PFSK-1 (cell line): ENCODE results near the gene CD27.

ENCODE experiments used
- FOXP2 ChIP-seq: optimal IDR thresholded peaks from 2 replicates; pipeline ENCODE3; 2011; ENCODE audit warnings: borderline replicate concordance, control low read depth, inconsistent platforms; ENCODE audit not compliant: insufficient read depth; ENCODE audit errors: extremely low read length, extremely low read depth
- POLR2AphosphoS5 ChIP-seq: IDR thresholded peaks from 2 replicates; pipeline ENCODE4 v1.6.1; 2012; ENCODE audit warnings: low read depth, mild to moderate bottlenecking, control low read depth, low read length, moderate library complexity
- SIN3A ChIP-seq: IDR thresholded peaks from 2 replicates; pipeline ENCODE4 v1.6.1; 2012; ENCODE audit warnings: mild to moderate bottlenecking, low read length, moderate library complexity, borderline replicate concordance; ENCODE audit not compliant: insufficient read depth
- TAF1 ChIP-seq: IDR thresholded peaks from 2 replicates; pipeline ENCODE4 v1.6.1; 2012; ENCODE audit warnings: low read length, control low read depth, borderline replicate concordance; ENCODE audit not compliant: insufficient read depth
- TF ChIP-seq, protein P1 (sequence below), 2 experiments: IDR thresholded peaks; 2 replicates each; pipeline versions ENCODE4 v1.6.1 to v1.8.0; 2011 to 2012; ENCODE audit warnings: low read depth in 2 of 2, low read length in 2 of 2, control low read depth in 1 of 2, inconsistent platforms in 1 of 2, mild to moderate bottlenecking in 1 of 2, moderate library complexity in 1 of 2; ENCODE audit not compliant: insufficient read depth in 1 of 2

DNA sequence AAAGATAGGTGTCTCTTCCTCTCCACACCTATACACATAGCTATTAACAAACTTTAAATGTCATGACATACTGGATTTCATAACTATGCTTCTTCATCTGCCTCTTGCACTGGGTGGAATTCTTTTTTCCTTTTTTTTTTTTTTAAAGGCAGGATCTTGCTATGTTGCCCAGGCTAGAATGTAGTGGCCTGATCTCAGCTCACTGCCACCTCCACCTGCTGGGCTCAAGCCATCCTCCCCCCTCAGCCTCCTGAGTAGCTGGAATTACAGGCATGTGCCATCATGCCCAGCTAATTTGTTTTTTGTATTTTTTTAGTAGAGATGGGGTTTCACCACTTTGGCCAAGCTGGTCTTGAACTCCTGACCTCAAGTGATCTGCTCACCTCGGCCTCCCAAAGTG, 43.5 kb downstream of the CD27 start:
- TF ChIP-seq, protein P1, sequence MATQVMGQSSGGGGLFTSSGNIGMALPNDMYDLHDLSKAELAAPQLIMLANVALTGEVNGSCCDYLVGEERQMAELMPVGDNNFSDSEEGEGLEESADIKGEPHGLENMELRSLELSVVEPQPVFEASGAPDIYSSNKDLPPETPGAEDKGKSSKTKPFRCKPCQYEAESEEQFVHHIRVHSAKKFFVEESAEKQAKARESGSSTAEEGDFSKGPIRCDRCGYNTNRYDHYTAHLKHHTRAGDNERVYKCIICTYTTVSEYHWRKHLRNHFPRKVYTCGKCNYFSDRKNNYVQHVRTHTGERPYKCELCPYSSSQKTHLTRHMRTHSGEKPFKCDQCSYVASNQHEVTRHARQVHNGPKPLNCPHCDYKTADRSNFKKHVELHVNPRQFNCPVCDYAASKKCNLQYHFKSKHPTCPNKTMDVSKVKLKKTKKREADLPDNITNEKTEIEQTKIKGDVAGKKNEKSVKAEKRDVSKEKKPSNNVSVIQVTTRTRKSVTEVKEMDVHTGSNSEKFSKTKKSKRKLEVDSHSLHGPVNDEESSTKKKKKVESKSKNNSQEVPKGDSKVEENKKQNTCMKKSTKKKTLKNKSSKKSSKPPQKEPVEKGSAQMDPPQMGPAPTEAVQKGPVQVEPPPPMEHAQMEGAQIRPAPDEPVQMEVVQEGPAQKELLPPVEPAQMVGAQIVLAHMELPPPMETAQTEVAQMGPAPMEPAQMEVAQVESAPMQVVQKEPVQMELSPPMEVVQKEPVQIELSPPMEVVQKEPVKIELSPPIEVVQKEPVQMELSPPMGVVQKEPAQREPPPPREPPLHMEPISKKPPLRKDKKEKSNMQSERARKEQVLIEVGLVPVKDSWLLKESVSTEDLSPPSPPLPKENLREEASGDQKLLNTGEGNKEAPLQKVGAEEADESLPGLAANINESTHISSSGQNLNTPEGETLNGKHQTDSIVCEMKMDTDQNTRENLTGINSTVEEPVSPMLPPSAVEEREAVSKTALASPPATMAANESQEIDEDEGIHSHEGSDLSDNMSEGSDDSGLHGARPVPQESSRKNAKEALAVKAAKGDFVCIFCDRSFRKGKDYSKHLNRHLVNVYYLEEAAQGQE (IDR thresholded peaks at IDR 0.05; ENCODE audit: insufficient read depth in 1 of 2, low read depth in 2 of 2, low read length in 2 of 2) = no peak
- TF ChIP-seq POLR2AphosphoS5 (no peak), SIN3A (no peak), TAF1 (no peak), FOXP2 (no peak)
